HG02678 (cell line): ENCODE data around the gene OR51A2.
"Not testable (repeated sequence)": the region's sequence is repeated elsewhere in the genome, so short reads cannot be mapped to it uniquely, and the experiment has no call there.

Source experiments
- ATAC-seq: cut with Tn5 transposase; IDR thresholded peaks from one replicate; pipeline ENCODE4 v1.9.1; 2021; ENCODE audit warnings: mild to moderate bottlenecking, moderate library complexity; ENCODE audit not compliant: unreplicated experiment

The OR51A2 gene, protein sequence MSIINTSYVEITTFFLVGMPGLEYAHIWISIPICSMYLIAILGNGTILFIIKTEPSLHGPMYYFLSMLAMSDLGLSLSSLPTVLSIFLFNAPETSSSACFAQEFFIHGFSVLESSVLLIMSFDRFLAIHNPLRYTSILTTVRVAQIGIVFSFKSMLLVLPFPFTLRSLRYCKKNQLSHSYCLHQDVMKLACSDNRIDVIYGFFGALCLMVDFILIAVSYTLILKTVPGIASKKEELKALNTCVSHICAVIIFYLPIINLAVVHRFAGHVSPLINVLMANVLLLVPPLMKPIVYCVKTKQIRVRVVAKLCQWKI

GRCh38 chr11:4955613-4956012, at the start of gene OR51A2:
TSS of gene OR51A2 (minus strand) at chr11:4955713. CDS start at chr11:4955713, 0 bp downstream.
- not testable (repeated sequence) for ATAC-seq

- peak; percentile 54 for ATAC-seq
Observed at GRCh38 chr11:5004424-5005274, 49.1 kb upstream of the OR51A2 start.

GRCh38 chr11:4994551-4994950, 39.0 kb upstream of the OR51A2 start, which contains the start of gene OR51L1:
TSS of gene OR51L1 (plus strand) at chr11:4994851. CDS start at chr11:4998983, 4,132 bp downstream.
- no peak for ATAC-seq

GRCh38 chr11:4991060-4991459, 35.5 kb upstream of the OR51A2 start:
- no peak for ATAC-seq

- ATAC-seq = no peak
Observed at GRCh38 chr11:4983841-4984240, 28.3 kb upstream of the OR51A2 start.

DNA sequence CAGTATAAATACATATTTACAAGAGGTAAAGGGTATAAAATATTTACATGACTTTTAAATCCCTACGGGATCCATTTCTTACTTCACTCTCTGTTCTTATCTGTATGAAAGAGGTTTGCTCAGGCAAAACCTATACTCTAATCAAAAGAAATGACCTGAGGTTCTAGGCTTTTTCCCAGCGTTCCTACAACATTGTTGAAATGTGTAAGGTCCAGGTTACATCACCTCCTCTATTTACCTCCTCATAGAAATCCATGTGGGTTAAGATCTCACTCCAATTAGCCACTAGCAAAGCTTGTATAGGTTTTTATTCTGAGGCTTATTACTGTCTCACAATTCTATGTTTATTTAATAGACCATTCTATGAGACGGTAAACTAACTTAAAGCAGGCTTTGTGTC, 27.2 kb upstream of the OR51A2 start:
- no peak for ATAC-seq

DNA sequence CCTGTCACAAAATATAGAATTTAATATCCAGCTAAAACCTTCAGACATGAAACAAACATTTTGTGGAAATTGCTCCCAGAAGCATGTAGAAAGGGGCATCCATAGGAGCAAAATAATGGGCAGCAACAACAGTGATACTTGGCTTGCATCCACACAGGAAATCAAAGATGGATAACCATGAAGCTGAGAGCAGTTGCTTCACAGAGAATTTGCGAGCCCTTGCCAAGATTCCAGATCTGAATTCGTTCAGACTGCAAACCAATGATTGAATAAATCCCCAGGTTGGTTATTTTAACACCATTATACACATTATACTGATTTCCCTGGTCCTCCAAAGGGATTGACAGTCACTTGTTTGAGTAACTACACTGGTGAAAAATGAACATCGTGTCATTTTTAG, 23.5 kb upstream of the OR51A2 start:
- ATAC-seq = no peak

- no peak for ATAC-seq
Observed at GRCh38 chr11:4975436-4975835, 19.9 kb upstream of the OR51A2 start.

- no peak for ATAC-seq
Observed at GRCh38 chr11:4962816-4963215, 7.3 kb upstream of the OR51A2 start.

- no peak for ATAC-seq
Observed at GRCh38 chr11:4960877-4961276, 5.4 kb upstream of the OR51A2 start.

GRCh38 chr11:4957396-4957795, 1.9 kb upstream of the OR51A2 start:
- ATAC-seq = no peak

- ATAC-seq = no peak
Observed at GRCh38 chr11:4947505-4947904, 8.0 kb downstream of the OR51A2 start, which contains the start of gene OR51A4. TSS of gene OR51A4 (minus strand) at chr11:4947605. CDS start at chr11:4947100, 505 bp downstream.

- ATAC-seq = no peak
Observed at GRCh38 chr11:4936745-4937144, 18.8 kb downstream of the OR51A2 start.

DNA sequence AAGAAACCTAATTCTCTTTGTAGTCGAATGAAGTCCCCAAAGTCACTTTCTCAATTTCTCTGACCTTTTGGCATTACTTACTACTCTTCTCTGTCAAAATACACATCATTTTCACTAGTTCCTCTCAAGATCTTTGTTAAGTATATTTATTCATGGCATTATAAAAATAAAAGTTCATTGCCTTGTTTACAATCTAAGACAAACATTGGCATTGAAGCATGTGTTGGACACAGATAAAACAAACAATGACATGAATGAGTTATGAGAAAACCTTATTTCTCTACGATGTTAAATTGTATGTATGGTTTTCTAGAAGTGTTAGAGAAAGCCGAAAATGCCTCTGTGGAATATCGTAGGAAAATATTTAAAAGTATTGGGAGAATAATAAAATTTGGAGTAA, 22.8 kb downstream of the OR51A2 start:
- no peak for ATAC-seq

GRCh38 chr11:4926608-4927007, 28.9 kb downstream of the OR51A2 start:
- ATAC-seq = no peak

DNA sequence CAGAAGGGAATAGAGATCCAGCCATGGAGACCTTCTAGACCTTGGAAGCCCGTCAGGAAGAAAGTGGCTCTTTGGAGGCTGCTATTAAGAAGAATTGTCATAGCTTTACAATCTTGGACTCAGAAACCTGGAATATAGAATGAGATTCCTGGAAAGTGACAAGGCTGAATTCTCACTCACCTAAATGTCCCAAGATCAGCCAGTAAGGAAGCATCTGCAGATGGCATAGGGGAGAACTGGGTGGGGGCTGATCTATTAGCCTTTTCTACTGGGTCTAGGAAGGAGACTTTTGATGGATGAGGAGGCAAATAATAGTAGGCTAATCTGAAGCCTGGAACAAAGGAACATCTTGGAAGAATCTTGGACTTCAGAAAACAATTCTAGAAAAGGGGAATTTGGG, 31.3 kb downstream of the OR51A2 start, which contains the start of gene OR51G1:
Gene OR51G1, minus strand, starts transcription at position 101 of the 400 bp plus-strand sequence. Its CDS starts 0 bp downstream, at position 101.
- ATAC-seq = no peak

DNA sequence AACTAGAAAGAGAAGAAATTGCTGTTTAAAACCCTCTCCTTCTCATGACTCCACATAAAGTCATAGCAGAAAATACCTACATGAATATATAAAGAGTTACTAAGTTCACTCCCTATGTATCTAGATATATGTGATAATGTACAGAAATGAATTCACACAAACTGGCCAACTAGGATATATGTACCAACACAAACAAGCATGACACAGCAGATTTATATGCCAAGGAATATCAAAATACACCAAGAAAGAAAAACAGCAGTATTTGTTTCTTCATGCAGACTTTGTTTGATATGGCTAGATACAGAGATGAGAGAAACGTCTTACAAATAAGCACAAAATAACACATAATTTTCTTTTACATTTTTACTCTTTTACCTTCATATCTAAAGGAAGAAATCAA, 33.2 kb downstream of the OR51A2 start:
- ATAC-seq = no peak

GRCh38 chr11:4921796-4922195, 33.7 kb downstream of the OR51A2 start:
- no peak for ATAC-seq

- no peak for ATAC-seq
Observed at GRCh38 chr11:4919250-4919649, 36.3 kb downstream of the OR51A2 start, which contains the start of gene OR51G2. TSS of gene OR51G2 (minus strand) at chr11:4919350. CDS start at chr11:4915663, 3,687 bp downstream.

DNA sequence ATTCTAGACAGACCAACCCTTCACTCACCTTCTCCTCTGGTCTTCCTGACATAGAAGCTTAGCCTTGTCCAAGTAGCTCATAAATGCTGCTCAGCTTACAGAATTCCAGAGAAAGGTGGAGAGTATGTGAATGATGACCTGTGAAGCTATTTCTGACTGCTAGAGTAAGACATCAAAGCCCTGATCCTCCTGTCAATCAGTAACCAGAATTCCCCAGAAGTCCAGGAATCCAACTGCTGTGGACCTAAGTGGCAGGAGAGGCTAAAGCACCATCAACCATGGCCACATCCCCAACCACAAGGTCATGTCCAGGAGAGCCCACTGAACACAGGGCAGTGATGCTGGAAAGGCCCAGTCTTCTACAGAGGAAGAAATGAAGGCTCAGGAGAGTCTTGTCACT, 38.9 kb downstream of the OR51A2 start:
- no peak for ATAC-seq
